HG02623 (cell line): Measurements from ENCODE around the gene CRAT.

ENCODE experiments used
- ATAC-seq: cut with Tn5 transposase; IDR thresholded peaks from one replicate; pipeline ENCODE4 v1.9.1; 2021; ENCODE audit warnings: moderate library complexity; ENCODE audit not compliant: unreplicated experiment

The CRAT gene

GRCh38 chr9:129068110-129068509 is 42.5 kb downstream of the CRAT start:
- ATAC-seq, result no peak

GRCh38 chr9:129064499-129064908 is 46.1 kb downstream of the CRAT start:
- ATAC-seq, result no peak

- ATAC-seq, result no peak
Measured at GRCh38 chr9:129063061-129063460, 47.5 kb downstream of the CRAT start.

GRCh38 chr9:129060991-129061390 is 49.6 kb downstream of the CRAT start:
- ATAC-seq, result no peak

GRCh38 chr9:129059796-129060785 is 50.5 kb downstream of the CRAT start:
- no peak for ATAC-seq

GRCh38 chr9:129058965-129059795 is 51.4 kb downstream of the CRAT start:
- ATAC-seq, result no peak

GRCh38 chr9:129054163-129054851 is 56.3 kb downstream of the CRAT start:
- ATAC-seq, result no peak

DNA sequence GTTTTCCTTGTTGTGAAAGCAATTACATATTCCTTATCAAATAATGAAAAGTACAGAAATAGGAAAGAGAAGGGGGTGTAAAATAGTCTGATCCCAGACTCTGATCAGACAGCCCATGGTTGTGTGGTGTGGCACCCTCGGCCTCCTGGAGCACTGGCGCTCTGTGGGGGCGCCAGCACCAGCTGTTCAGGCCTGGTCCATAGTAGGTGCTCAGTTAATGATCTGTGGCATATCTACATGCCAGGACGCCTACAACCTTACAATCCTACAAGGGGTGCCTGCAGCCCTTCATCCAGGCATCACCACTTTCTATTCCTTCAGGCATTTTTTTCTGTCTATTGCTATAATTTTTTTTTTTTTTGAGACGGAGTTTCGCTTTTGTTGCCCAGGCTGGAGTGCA is 57.6 kb downstream of the CRAT start:
- no peak for ATAC-seq

DNA sequence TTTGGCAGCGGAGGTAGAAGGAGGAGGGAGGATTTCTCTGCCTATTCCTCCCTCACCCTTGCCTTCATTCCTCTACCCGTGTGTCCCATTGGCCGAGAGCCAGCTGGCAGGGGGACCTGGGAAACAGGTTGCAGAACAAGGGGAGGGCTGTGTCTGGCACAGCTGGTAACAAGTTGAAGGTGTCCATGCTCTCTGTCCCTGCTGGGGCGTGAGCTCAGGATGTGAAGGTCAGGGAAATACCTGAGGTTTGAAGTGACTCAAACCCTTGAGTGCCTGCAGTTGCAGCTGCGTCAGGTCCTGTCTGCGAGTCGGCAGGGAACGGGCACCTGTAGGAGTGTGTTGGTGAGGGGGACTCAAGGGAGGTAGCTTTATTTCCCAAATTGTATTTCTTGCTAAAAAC is 58.0 kb downstream of the CRAT start:
- no peak for ATAC-seq
